DOHH2 (cell line): ENCODE data around the gene TSSK1B.

Experiments
- H3F3A ChIP-seq: fragments of 200-600 bp; sonication (generic), shearing (Covaris generic); 2 replicates; pipeline ENCODE4 v1.6.0; 2016; ENCODE audit warnings: antibody characterized with exemption, mild to moderate bottlenecking; ENCODE audit not compliant: control insufficient read depth, insufficient read depth
- H3K27ac ChIP-seq: fragments of 200-600 bp; sonication (generic); 2 replicates; pipeline ENCODE4 v1.5.1; 2014; ENCODE audit warnings: low read depth, mild to moderate bottlenecking, low read length, moderate library complexity
- H3K27me3 ChIP-seq: fragments of 200-600 bp; sonication (generic); 2 replicates; pipeline ENCODE4 v1.6.1; 2014; ENCODE audit warnings: mild to moderate bottlenecking, low read length, mixed read lengths; ENCODE audit not compliant: control insufficient read depth
- H3K36me3 ChIP-seq: fragments of 200-600 bp; sonication (generic); 2 replicates; pipeline ENCODE4 v1.6.1; 2014; ENCODE audit warnings: mild to moderate bottlenecking, low read length, moderate library complexity, mixed read lengths; ENCODE audit not compliant: control insufficient read depth
- H3K4me1 ChIP-seq: fragments of 200-600 bp; sonication (generic); 2 replicates; pipeline ENCODE4 v1.6.1; 2014; ENCODE audit warnings: mild to moderate bottlenecking, low read length, mixed read lengths; ENCODE audit not compliant: control insufficient read depth
- H3K4me2 ChIP-seq: fragments of 200-600 bp; sonication (generic); 2 replicates; pipeline ENCODE4 v1.6.0; 2014; ENCODE audit warnings: mild to moderate bottlenecking, low read length, moderate library complexity
- H3K4me3 ChIP-seq: fragments of 200-600 bp; sonication (generic); 2 replicates; pipeline ENCODE4 v1.5.1; 2014; ENCODE audit warnings: mild to moderate bottlenecking, low read length, mixed read lengths
- H3K79me2 ChIP-seq: fragments of 200-600 bp; sonication (generic); 2 replicates; pipeline ENCODE4 v1.6.1; 2014; ENCODE audit warnings: mild to moderate bottlenecking, low read length, mixed read lengths; ENCODE audit not compliant: control insufficient read depth
- H3K9me2 ChIP-seq: fragments of 200-600 bp; sonication (generic); replicated peaks from 2 replicates; pipeline ENCODE4 v1.6.1; 2014; ENCODE audit warnings: mild to moderate bottlenecking, low read length, mixed read lengths; ENCODE audit not compliant: control insufficient read depth
- H3K9me3 ChIP-seq: fragments of 200-600 bp; sonication (generic); 2 replicates; pipeline ENCODE4 v1.6.1; 2014; ENCODE audit warnings: antibody characterized with exemption, low read length, mixed read lengths; ENCODE audit not compliant: control insufficient read depth, insufficient read depth
- H4K20me1 ChIP-seq: fragments of 200-600 bp; sonication (generic); 2 replicates; pipeline ENCODE4 v1.6.0; 2014; ENCODE audit warnings: low read depth, mild to moderate bottlenecking, antibody characterized with exemption, low read length, moderate library complexity; ENCODE audit not compliant: control insufficient read depth, insufficient read depth
- EZH2phosphoT487 ChIP-seq: fragments of 200-600 bp; sonication (generic); IDR thresholded peaks from 2 replicates; pipeline ENCODE4 v1.6.1; 2017; ENCODE audit warnings: borderline replicate concordance, mild to moderate bottlenecking, antibody characterized with exemption, low read length, moderate library complexity, mixed read lengths
- TF ChIP-seq, protein P1 (sequence below): fragments of 200-600 bp; sonication (generic); IDR thresholded peaks from one replicate; pipeline ENCODE4 v1.5.1; 2014; ENCODE audit warnings: antibody characterized with exemption, mild to moderate bottlenecking, low read depth, low read length; ENCODE audit not compliant: poor library complexity, severe bottlenecking

TSSK1B gene

GRCh38 chr5:113394658-113395057, 40.1 kb downstream of the TSSK1B start:
- Histone ChIP-seq H3K9me2 (no peaks in the 10 kb centered on the region), H3K36me3 (no peaks in the 10 kb centered on the region), H3K27me3 (no peaks in the 10 kb centered on the region), H3K4me1 (no peaks in the 10 kb centered on the region), H3F3A (no peaks in the 10 kb centered on the region), H3K4me2 (no peak overlapping the region), H3K4me3 (no peak overlapping the region), H3K79me2 (no peaks in the 10 kb centered on the region), H3K27ac (no peak overlapping the region), H3K9me3 (no peaks in the 10 kb centered on the region), H4K20me1 (no peaks in the 10 kb centered on the region)
- TF ChIP-seq, protein P1, sequence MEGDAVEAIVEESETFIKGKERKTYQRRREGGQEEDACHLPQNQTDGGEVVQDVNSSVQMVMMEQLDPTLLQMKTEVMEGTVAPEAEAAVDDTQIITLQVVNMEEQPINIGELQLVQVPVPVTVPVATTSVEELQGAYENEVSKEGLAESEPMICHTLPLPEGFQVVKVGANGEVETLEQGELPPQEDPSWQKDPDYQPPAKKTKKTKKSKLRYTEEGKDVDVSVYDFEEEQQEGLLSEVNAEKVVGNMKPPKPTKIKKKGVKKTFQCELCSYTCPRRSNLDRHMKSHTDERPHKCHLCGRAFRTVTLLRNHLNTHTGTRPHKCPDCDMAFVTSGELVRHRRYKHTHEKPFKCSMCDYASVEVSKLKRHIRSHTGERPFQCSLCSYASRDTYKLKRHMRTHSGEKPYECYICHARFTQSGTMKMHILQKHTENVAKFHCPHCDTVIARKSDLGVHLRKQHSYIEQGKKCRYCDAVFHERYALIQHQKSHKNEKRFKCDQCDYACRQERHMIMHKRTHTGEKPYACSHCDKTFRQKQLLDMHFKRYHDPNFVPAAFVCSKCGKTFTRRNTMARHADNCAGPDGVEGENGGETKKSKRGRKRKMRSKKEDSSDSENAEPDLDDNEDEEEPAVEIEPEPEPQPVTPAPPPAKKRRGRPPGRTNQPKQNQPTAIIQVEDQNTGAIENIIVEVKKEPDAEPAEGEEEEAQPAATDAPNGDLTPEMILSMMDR, result no peak
- no peak for TF ChIP-seq EZH2phosphoT487

DNA sequence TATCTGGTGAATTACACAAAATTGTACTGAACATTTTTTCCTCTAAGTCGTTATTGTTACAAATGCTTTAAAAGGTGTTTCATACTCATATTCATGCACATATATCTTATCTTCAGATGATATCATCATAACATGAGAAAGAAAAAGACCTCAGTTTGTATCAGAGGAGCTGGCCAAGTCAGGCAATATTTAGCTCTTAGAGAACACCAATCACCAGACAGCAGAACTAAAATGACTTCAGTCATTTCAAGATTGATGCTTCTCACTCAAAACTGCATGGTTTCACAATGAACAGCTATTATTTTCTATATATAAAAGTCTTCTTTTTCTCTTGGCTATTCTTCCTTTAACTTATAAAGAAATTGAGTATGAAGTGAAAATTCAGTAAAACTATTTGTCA, 44.6 kb downstream of the TSSK1B start:
- Histone ChIP-seq H3K4me1 (no peaks in the 10 kb centered on the region), H3K4me2 (no peak overlapping the region), H4K20me1 (no peaks in the 10 kb centered on the region), H3K27ac (no peak overlapping the region), H3K4me3 (no peak overlapping the region), H3K79me2 (no peaks in the 10 kb centered on the region), H3F3A (no peaks in the 10 kb centered on the region), H3K36me3 (no peaks in the 10 kb centered on the region), H3K27me3 (0 out of 2 replicates have a peak, but pooled peaks cover 2% of the 10 kb centered on the region), H3K9me2 (no peaks in the 10 kb centered on the region), H3K9me3 (no peaks in the 10 kb centered on the region)
- TF ChIP-seq EZH2phosphoT487, result no peak
- TF ChIP-seq, protein P1, result no peak

DNA sequence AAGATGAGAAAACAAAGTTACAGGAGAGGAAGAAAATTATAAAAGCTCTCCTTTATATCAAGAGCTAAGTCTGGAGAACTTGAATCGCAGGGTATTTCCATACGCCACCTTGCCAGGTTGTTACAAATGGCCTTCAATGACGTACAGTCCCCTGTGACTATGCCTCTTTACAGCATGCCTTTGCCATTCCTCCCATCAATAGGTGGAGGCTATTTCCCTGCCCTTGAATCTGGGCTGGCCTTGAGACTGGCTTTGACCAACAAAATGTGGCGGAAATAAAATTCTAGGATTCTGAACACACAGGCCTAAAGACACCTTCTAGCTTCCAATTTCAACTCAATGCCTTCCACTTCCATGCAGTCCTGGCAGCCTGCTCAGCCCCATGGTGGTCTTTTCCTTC, 45.7 kb downstream of the TSSK1B start:
- Histone ChIP-seq H3F3A (no peaks in the 10 kb centered on the region), H3K9me2 (no peaks in the 10 kb centered on the region), H3K79me2 (no peaks in the 10 kb centered on the region), H3K27me3 (0 out of 2 replicates have a peak, but pooled peaks cover 6% of the 10 kb centered on the region), H4K20me1 (no peaks in the 10 kb centered on the region), H3K27ac (no peak overlapping the region), H3K4me1 (no peaks in the 10 kb centered on the region), H3K4me2 (no peak overlapping the region), H3K9me3 (no peaks in the 10 kb centered on the region), H3K4me3 (no peak overlapping the region), H3K36me3 (no peaks in the 10 kb centered on the region)
- TF ChIP-seq, protein P1, result no peak
- TF ChIP-seq EZH2phosphoT487, result no peak

- H3K36me3 ChIP-seq, result no peaks in the 10 kb centered on the region
- no peak overlapping the region for H3K4me3 ChIP-seq
- H3K4me2 ChIP-seq, result no peak overlapping the region
- H3K79me2 ChIP-seq, result no peaks in the 10 kb centered on the region
- H3K9me2 ChIP-seq, result no peaks in the 10 kb centered on the region
- no peaks in the 10 kb centered on the region for H3K9me3 ChIP-seq
- H4K20me1 ChIP-seq, result no peaks in the 10 kb centered on the region
- TF ChIP-seq, protein P1, result no peak
- TF ChIP-seq EZH2phosphoT487, result no peak
- 0 out of 2 replicates have a peak, but pooled peaks cover 6% of the 10 kb centered on the region for H3K27me3 ChIP-seq
- H3F3A ChIP-seq, result no peaks in the 10 kb centered on the region
- H3K4me1 ChIP-seq, result no peaks in the 10 kb centered on the region
- H3K27ac ChIP-seq, result no peak overlapping the region
Observed at GRCh38 chr5:113387844-113388243, 46.9 kb downstream of the TSSK1B start.
